Measurements from ENCODE around the gene HTT.

DNA sequence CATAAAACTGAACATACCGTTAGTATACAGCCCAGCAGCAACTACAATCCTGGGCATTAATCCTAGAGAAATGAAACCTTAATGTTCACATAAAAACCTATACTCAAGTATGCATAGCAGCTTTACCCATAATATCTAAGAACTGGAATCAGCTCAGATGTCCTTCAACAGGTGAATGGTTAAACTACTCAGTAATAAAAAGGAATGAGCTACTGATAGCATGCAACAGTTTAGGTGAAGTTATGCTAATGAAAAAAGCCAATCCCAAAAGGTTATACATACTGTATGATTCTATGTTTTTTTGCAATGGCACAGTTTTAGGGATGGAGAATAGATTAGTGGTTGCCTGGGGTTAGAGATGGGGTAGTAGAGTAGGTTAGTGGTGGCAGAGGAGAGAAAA lies 9.3 kb downstream of the HTT start:
- TF ChIP-seq, protein P1, sequence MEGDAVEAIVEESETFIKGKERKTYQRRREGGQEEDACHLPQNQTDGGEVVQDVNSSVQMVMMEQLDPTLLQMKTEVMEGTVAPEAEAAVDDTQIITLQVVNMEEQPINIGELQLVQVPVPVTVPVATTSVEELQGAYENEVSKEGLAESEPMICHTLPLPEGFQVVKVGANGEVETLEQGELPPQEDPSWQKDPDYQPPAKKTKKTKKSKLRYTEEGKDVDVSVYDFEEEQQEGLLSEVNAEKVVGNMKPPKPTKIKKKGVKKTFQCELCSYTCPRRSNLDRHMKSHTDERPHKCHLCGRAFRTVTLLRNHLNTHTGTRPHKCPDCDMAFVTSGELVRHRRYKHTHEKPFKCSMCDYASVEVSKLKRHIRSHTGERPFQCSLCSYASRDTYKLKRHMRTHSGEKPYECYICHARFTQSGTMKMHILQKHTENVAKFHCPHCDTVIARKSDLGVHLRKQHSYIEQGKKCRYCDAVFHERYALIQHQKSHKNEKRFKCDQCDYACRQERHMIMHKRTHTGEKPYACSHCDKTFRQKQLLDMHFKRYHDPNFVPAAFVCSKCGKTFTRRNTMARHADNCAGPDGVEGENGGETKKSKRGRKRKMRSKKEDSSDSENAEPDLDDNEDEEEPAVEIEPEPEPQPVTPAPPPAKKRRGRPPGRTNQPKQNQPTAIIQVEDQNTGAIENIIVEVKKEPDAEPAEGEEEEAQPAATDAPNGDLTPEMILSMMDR (IDR thresholded peaks at IDR 0.05; ENCODE audit: low read depth, low read length, poor library complexity, severe bottlenecking): no peak
- no peak for TF ChIP-seq EZH2phosphoT487 (IDR thresholded peaks at IDR 0.05; ENCODE audit: borderline replicate concordance, low read length)
